BLaER1 treated with 17β-estradiol and CSF1 and Interleukin-3, amounts not matched to agents 10 nM and 100 nM (cell line): Measurements from ENCODE around the gene DMXL2.

ENCODE experiments used
- H3K27ac ChIP-seq, 11 experiments: shearing (Covaris generic); formaldehyde crosslinking; 2 replicates each; pipeline ENCODE4 v1.8.1; 2022
- H3K27me3 ChIP-seq, 11 experiments: shearing (Covaris generic); formaldehyde crosslinking; 2 replicates each; pipeline ENCODE4 v1.8.1; 2022
- H3K36me3 ChIP-seq, 11 experiments: shearing (Covaris generic); formaldehyde crosslinking; 2 replicates each; pipeline ENCODE4 v1.8.1; 2022
- H3K4me1 ChIP-seq, 10 experiments: shearing (Covaris generic); formaldehyde crosslinking; 2 replicates each; pipeline ENCODE4 v1.8.1; 2022
- H3K4me2 ChIP-seq, 11 experiments: shearing (Covaris generic); formaldehyde crosslinking; 2 replicates each; pipeline ENCODE4 v1.8.1; 2022
- H3K4me3 ChIP-seq, 10 experiments: shearing (Covaris generic); formaldehyde crosslinking; 2 replicates each; pipeline ENCODE4 v1.8.1; 2022
- H3K9ac ChIP-seq, 11 experiments: shearing (Covaris generic); formaldehyde crosslinking; 2 replicates each; pipeline ENCODE4 v1.8.1; 2022
- H3K9me3 ChIP-seq, 11 experiments: shearing (Covaris generic); formaldehyde crosslinking; replicated peaks in 1 of 11; 2 replicates each; pipeline ENCODE4 v1.8.1; 2022
- H4K20me1 ChIP-seq, 11 experiments: shearing (Covaris generic); formaldehyde crosslinking; 2 replicates each; pipeline ENCODE4 v1.8.1; 2022
- Cebpa-rat ChIP-seq, 11 experiments: shearing (Covaris generic); IDR thresholded peaks; 2 replicates each; pipeline ENCODE4 v1.8.1; 2022

DMXL2 gene

DNA sequence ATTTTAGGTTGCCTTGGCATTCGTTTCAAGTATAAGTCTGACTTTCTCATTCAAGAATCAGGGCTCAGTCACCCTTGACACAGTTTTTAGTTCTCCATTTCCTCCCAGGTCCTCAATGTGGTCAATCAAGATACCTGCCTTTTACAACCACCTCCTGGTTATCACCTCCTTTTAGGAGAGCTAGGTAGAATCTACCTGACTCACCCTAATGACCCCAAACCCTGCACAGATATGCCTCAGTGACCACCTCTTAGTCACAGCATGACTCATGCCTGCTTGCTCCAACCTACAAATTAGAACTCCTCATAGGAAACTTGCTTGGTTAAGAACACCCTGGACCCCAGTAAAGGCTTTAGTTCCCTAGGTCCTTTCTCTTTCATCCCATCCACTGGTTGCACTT lies 22.5 kb downstream of the DMXL2 start:
- Histone ChIP-seq H3K4me3 (no peak overlapping the region), H3K27ac (no peak overlapping the region), H3K36me3 (peaks cover 0 to 27% (median 0%) of the 10 kb centered on the region in 11 experiments; a peak in 4 of 22 replicates), H3K4me2 (peak overlapping the region in 3 of 11 experiments; percentile 11 to 47 (median 35); a peak in 6 of 22 replicates), H3K27me3 (no peaks in the 10 kb centered on the region), H3K9me3 (peaks cover 0 to 4% (median 0%) of the 10 kb centered on the region in 11 experiments; a peak in 3 of 22 replicates), H3K4me1 (peaks cover 0 to 60% (median 6%) of the 10 kb centered on the region in 10 experiments; a peak in 10 of 20 replicates), H3K9ac (no peak overlapping the region), H4K20me1 (peaks cover 0 to 83% (median 0%) of the 10 kb centered on the region in 11 experiments; a peak in 4 of 22 replicates)
- TF ChIP-seq Cebpa-rat (IDR thresholded peaks at IDR 0.05): no peak

GRCh38 chr15:51589881-51590568 lies 32.5 kb downstream of the DMXL2 start:
- no peaks in the 10 kb centered on the region; a peak in 2 of 22 replicates for H4K20me1 ChIP-seq
- no peak for TF ChIP-seq Cebpa-rat (IDR thresholded peaks at IDR 0.05)
- H3K36me3 ChIP-seq: peaks cover 0 to 5% (median 0%) of the 10 kb centered on the region in 11 experiments; a peak in 2 of 22 replicates
- H3K9me3 ChIP-seq: peaks cover 14 to 50% (median 36%) of the 10 kb centered on the region in 11 experiments; a peak in 21 of 22 replicates
- peak overlapping the region in 3 of 11 experiments; percentile 26 to 80 (median 78); a peak in 5 of 22 replicates for H3K4me2 ChIP-seq
- peaks cover 0 to 61% (median 0%) of the 10 kb centered on the region in 10 experiments; a peak in 5 of 20 replicates for H3K4me1 ChIP-seq
- 0 out of 20 replicates have a peak overlapping the region, but pooled peaks of 1 of the 10 experiments have one; percentile 4 for H3K4me3 ChIP-seq
- peak overlapping the region in 2 of 11 experiments; percentile 73 to 79; a peak in 4 of 22 replicates for H3K9ac ChIP-seq
- H3K27ac ChIP-seq: peak overlapping the region in 3 of 11 experiments; percentile 38 to 89 (median 86); a peak in 5 of 22 replicates
- H3K27me3 ChIP-seq: no peaks in the 10 kb centered on the region

- Histone ChIP-seq H3K4me1 (peaks cover 0 to 61% (median 0%) of the 10 kb centered on the region in 10 experiments; a peak in 5 of 20 replicates), H3K4me3 (no peak overlapping the region), H3K9me3 (peaks cover 14 to 50% (median 36%) of the 10 kb centered on the region in 11 experiments; a peak in 21 of 22 replicates), H3K27me3 (no peaks in the 10 kb centered on the region), H3K4me2 (peak overlapping the region in 2 of 11 experiments; percentile 78 to 80; a peak in 4 of 22 replicates), H4K20me1 (no peaks in the 10 kb centered on the region; a peak in 2 of 22 replicates), H3K27ac (peak overlapping the region in 3 of 11 experiments; percentile 33 to 89 (median 86); a peak in 6 of 22 replicates), H3K9ac (peak overlapping the region in 2 of 11 experiments; percentile 73 to 79; a peak in 4 of 22 replicates), H3K36me3 (peaks cover 0 to 5% (median 0%) of the 10 kb centered on the region in 11 experiments; a peak in 2 of 22 replicates)
- no peak for TF ChIP-seq Cebpa-rat (IDR thresholded peaks at IDR 0.05)
Observed at GRCh38 chr15:51588966-51589365, 33.6 kb downstream of the DMXL2 start.

- H3K4me2 ChIP-seq: peak overlapping the region in 3 of 11 experiments; percentile 20 to 83 (median 77); a peak in 5 of 22 replicates
- H4K20me1 ChIP-seq: no peaks in the 10 kb centered on the region; a peak in 1 of 22 replicates
- peak overlapping the region in 3 of 11 experiments; percentile 67 to 92 (median 81); a peak in 6 of 22 replicates for H3K9ac ChIP-seq
- no peaks in the 10 kb centered on the region for H3K27me3 ChIP-seq
- H3K4me1 ChIP-seq: peaks cover 0 to 66% (median 0%) of the 10 kb centered on the region in 10 experiments; a peak in 6 of 20 replicates
- TF ChIP-seq Cebpa-rat (IDR thresholded peaks at IDR 0.05): peak in 1 of 11 experiments; percentile 23; a peak in 1 of 22 replicates
- H3K27ac ChIP-seq: peak overlapping the region in 3 of 11 experiments; percentile 86 to 99 (median 96); a peak in 6 of 22 replicates
- H3K4me3 ChIP-seq: peak overlapping the region in 1 of 10 experiments; percentile 6; a peak in 1 of 20 replicates
- H3K9me3 ChIP-seq: peaks cover 15 to 31% (median 27%) of the 10 kb centered on the region in 11 experiments; a peak in 19 of 22 replicates
- peaks cover 0 to 5% (median 0%) of the 10 kb centered on the region in 11 experiments; a peak in 3 of 22 replicates for H3K36me3 ChIP-seq
Observed at GRCh38 chr15:51585986-51586385, 36.6 kb downstream of the DMXL2 start.

DNA sequence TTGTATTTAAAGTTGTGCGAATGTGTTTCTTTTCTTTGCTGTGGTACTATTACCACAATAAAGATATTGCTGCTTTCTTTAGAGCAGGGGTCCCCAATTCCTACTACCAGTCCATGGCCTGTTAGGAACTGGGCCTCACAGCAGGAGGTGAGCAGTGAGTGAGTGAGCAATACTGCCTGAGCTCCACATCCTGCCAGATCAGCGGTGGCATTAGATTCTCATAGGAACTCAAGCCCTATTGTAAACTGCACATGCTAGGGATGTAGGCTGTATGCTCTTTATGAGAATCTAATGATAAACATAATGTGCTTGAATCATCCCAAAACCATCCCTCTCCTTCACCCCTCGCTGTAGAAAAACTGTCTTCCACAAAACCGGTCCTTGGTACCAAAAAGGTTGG lies 41.6 kb downstream of the DMXL2 start:
- Histone ChIP-seq H3K9me3 (peaks cover 0 to 41% (median 6%) of the 10 kb centered on the region in 11 experiments; a peak in 10 of 22 replicates), H3K27ac (peak overlapping the region in 3 of 11 experiments; percentile 26 to 72 (median 70); a peak in 6 of 22 replicates), H3K4me3 (no peak overlapping the region), H3K36me3 (peaks cover 0 to 13% (median 0%) of the 10 kb centered on the region in 11 experiments; a peak in 3 of 22 replicates), H3K4me2 (peak overlapping the region in 3 of 11 experiments; percentile 9 to 82 (median 74); a peak in 5 of 22 replicates), H4K20me1 (no peaks in the 10 kb centered on the region), H3K9ac (peak overlapping the region in 2 of 11 experiments; percentile 40 to 42; a peak in 2 of 22 replicates), H3K4me1 (peaks cover 0 to 73% (median 4%) of the 10 kb centered on the region in 10 experiments; a peak in 9 of 20 replicates), H3K27me3 (no peaks in the 10 kb centered on the region)
- TF ChIP-seq Cebpa-rat (IDR thresholded peaks at IDR 0.05): no peak

- no peak overlapping the region for H3K4me3 ChIP-seq
- H3K27ac ChIP-seq: peak overlapping the region in 3 of 11 experiments; percentile 26 to 72 (median 70); a peak in 6 of 22 replicates
- peak overlapping the region in 2 of 11 experiments; percentile 40 to 42; a peak in 2 of 22 replicates for H3K9ac ChIP-seq
- no peaks in the 10 kb centered on the region; a peak in 1 of 22 replicates for H4K20me1 ChIP-seq
- peaks cover 0 to 41% (median 6%) of the 10 kb centered on the region in 11 experiments; a peak in 9 of 22 replicates for H3K9me3 ChIP-seq
- H3K27me3 ChIP-seq: no peaks in the 10 kb centered on the region
- H3K4me1 ChIP-seq: peaks cover 0 to 74% (median 4%) of the 10 kb centered on the region in 10 experiments; a peak in 9 of 20 replicates
- TF ChIP-seq Cebpa-rat (IDR thresholded peaks at IDR 0.05): no peak
- peak overlapping the region in 2 of 11 experiments; percentile 74 to 82; a peak in 5 of 22 replicates for H3K4me2 ChIP-seq
- H3K36me3 ChIP-seq: peaks cover 0 to 18% (median 0%) of the 10 kb centered on the region in 11 experiments; a peak in 3 of 22 replicates
Observed at GRCh38 chr15:51580385-51580784, 42.2 kb downstream of the DMXL2 start.

GRCh38 chr15:51579012-51579411 lies 43.6 kb downstream of the DMXL2 start:
- Histone ChIP-seq H3K36me3 (peaks cover 0 to 32% (median 0%) of the 10 kb centered on the region in 11 experiments; a peak in 4 of 22 replicates), H3K4me1 (peaks cover 0 to 73% (median 4%) of the 10 kb centered on the region in 10 experiments; a peak in 9 of 20 replicates), H3K9ac (no peak overlapping the region), H3K27ac (peak overlapping the region in 1 of 11 experiments; percentile 70; a peak in 1 of 22 replicates), H3K4me2 (peak overlapping the region in 2 of 11 experiments; percentile 74 to 82; a peak in 4 of 22 replicates), H4K20me1 (peaks cover 0 to 3% (median 0%) of the 10 kb centered on the region in 11 experiments; a peak in 2 of 22 replicates), H3K4me3 (no peak overlapping the region), H3K27me3 (no peaks in the 10 kb centered on the region), H3K9me3 (peaks cover 0 to 41% (median 6%) of the 10 kb centered on the region in 11 experiments; a peak in 9 of 22 replicates)
- peak in 5 of 11 experiments; percentile 44 to 72 (median 54); a peak in 7 of 22 replicates for TF ChIP-seq Cebpa-rat (IDR thresholded peaks at IDR 0.05)
